ENCODE data around the gene PLA2G4A.
A peak's percentile ranks its signal among the peaks of the same experiment; 100 is the strongest.

PLA2G4A gene

GRCh38 chr1:186873687-186874086, 44.9 kb downstream of the PLA2G4A start:
- no peak for DNase-seq (ENCODE audit: low read depth in 2 of 2)
- TF ChIP-seq CTCF (IDR thresholded peaks at IDR 0.05; ENCODE audit: low read depth, low read length), result no peak

DNA sequence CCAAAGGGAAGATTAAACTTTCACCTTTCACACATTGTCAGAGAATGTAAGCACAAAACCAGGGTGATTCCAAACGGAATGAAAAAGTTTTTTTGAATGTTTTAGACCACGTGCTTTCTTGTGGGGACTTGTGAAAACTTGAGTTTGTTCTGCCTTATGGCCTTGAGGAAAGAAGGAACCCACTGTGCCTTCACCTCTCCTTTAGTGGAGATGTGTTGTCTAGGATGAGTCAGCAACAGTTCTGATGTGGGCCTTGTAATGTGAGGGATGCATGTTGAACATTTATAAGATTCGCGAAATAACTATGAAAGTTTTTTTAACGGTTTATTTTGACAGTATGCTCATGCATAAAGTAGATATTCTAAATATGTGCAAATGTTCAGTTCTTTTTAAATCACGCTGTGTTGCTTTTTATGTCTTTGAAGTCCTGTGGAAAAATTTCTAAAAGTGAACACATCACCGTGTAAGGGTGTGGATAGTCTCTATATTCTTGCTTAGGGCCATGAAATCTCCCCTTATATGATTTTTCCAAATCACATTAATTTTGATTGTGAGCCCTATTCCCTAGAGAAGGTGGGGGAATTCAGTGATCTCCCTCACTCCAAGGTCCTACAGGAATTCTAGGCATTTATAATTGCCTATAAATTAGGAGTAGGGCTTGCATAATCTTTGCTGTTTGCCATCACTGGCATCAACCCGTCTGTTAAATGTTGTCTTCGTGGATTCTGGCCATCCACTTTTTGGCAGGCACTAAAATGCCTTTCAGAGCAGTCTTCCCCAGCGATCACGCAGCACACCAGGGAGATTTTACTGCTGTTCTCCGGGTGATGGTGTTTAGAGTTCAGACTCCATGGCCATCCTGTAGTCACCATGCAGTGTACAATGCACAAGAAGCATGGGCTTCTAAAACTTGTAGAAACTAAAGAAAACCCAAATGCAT, 47.4 kb downstream of the PLA2G4A start:
- H3K4me3 ChIP-seq (replicated peaks in 1 of 2; ENCODE audit: low read depth in 2 of 2, low read length in 2 of 2), result no peak overlapping the region
- no peak for DNase-seq (ENCODE audit: low read depth in 2 of 2)
- no peak for TF ChIP-seq CTCF (IDR thresholded peaks at IDR 0.05; ENCODE audit: low read depth, low read length)

More at GRCh38 chr1:186873687-186874086, 44.9 kb downstream of the PLA2G4A start:
- H3K4me3 ChIP-seq (replicated peaks in 1 of 2; ENCODE audit: low read depth in 2 of 2, low read length in 2 of 2), result no peak overlapping the region

- peak in 1 of 2 donors; percentile 53 for DNase-seq (ENCODE audit: low read depth in 2 of 2)
- TF ChIP-seq CTCF (IDR thresholded peaks at IDR 0.05; ENCODE audit: low read depth, low read length), result no peak
- no peak overlapping the region for H3K4me3 ChIP-seq (replicated peaks in 1 of 2; ENCODE audit: low read depth in 2 of 2, low read length in 2 of 2)
Observed at GRCh38 chr1:186878356-186878755, 49.6 kb downstream of the PLA2G4A start.

DNA sequence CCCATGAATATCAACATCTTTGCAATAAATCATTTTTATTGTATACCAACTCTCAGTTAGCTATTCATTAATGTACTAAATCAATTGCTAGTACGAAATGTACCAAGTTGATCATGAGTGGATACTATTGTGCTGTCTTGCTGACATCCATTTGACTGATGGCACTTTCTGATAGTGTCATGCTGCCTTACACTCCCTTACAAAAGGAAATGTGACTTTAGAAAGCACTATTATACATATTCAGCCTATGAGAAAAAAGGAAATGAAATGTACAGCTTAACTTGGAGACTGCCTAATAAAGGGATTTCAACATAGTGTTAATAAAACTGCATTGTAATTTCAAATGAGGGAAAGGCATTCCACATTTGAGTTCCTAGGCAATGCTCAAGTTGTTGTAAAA, 52.2 kb downstream of the PLA2G4A start:
- no peak for DNase-seq (ENCODE audit: low read depth in 2 of 2)
- TF ChIP-seq CTCF (IDR thresholded peaks at IDR 0.05; ENCODE audit: low read depth, low read length), result no peak
- no peak overlapping the region for H3K4me3 ChIP-seq (replicated peaks in 1 of 2; ENCODE audit: low read depth in 2 of 2, low read length in 2 of 2)

- no peak for TF ChIP-seq CTCF (IDR thresholded peaks at IDR 0.05; ENCODE audit: low read depth, low read length)
- peak in 1 of 2 donors; percentile 34 for DNase-seq (ENCODE audit: low read depth in 2 of 2)
- H3K4me3 ChIP-seq (replicated peaks in 1 of 2; ENCODE audit: low read depth in 2 of 2, low read length in 2 of 2), result no peak overlapping the region
Observed at GRCh38 chr1:186882372-186883134, 53.8 kb downstream of the PLA2G4A start.

DNA sequence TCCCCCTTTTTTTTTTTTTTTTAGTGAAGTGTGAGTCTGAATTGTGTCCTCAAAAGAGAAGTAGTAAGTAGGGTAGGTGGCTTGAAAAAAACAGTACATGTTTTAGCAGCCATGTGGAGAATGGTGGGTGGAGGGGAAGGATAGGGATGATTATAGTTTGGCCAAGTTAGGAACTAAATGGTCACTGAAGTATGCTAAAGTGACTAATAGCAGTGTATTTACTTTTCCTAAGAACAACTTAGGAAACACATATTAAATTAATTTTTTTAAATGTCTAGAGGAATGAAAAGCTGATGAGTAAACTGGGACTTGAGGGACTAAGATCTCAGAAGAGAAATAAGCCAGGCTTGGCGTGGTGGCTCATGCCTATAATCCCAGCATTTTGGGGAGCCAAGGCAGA, 55.5 kb downstream of the PLA2G4A start:
- no peak for TF ChIP-seq CTCF (IDR thresholded peaks at IDR 0.05; ENCODE audit: low read depth, low read length)
- DNase-seq (ENCODE audit: low read depth in 2 of 2), result peak in 1 of 2 donors; percentile 65
- no peak overlapping the region for H3K4me3 ChIP-seq (replicated peaks in 1 of 2; ENCODE audit: low read depth in 2 of 2, low read length in 2 of 2)
